GM18861 (cell line): ENCODE data around the gene DNAH7.

Experiments used
- ATAC-seq: cut with Tn5 transposase; IDR thresholded peaks from one replicate; pipeline ENCODE4 v1.9.1; 2021; ENCODE audit not compliant: unreplicated experiment

Gene DNAH7

GRCh38 chr2:195815083-195815482 lies 253.6 kb downstream of the DNAH7 start:
- no peak for ATAC-seq

- ATAC-seq, result no peak
Measured at GRCh38 chr2:195813421-195813820, 255.2 kb downstream of the DNAH7 start.

- no peak for ATAC-seq
Measured at GRCh38 chr2:195810340-195811098, 258.1 kb downstream of the DNAH7 start.

GRCh38 chr2:195808189-195808588 lies 260.4 kb downstream of the DNAH7 start:
- ATAC-seq, result no peak

- ATAC-seq, result no peak
Measured at GRCh38 chr2:195805283-195805976, 263.2 kb downstream of the DNAH7 start.

- ATAC-seq, result no peak
Measured at GRCh38 chr2:195795879-195796278, 272.8 kb downstream of the DNAH7 start.

GRCh38 chr2:195793881-195794280 lies 274.8 kb downstream of the DNAH7 start:
- no peak for ATAC-seq

- no peak for ATAC-seq
Measured at GRCh38 chr2:195782156-195782555, 286.5 kb downstream of the DNAH7 start.

- no peak for ATAC-seq
Measured at GRCh38 chr2:195779491-195779890, 289.1 kb downstream of the DNAH7 start.

- no peak for ATAC-seq
Measured at GRCh38 chr2:195769975-195770374, 298.7 kb downstream of the DNAH7 start.

- no peak for ATAC-seq
Measured at GRCh38 chr2:195768431-195768830, 300.2 kb downstream of the DNAH7 start.

GRCh38 chr2:195766691-195767090 lies 301.9 kb downstream of the DNAH7 start:
- ATAC-seq, result no peak

GRCh38 chr2:195763866-195764265 lies 304.8 kb downstream of the DNAH7 start:
- ATAC-seq, result no peak

- no peak for ATAC-seq
Measured at GRCh38 chr2:195759877-195760276, 308.8 kb downstream of the DNAH7 start.

GRCh38 chr2:195758846-195759245 lies 309.8 kb downstream of the DNAH7 start:
- ATAC-seq, result no peak

GRCh38 chr2:195756218-195756942 lies 312.3 kb downstream of the DNAH7 start:
- ATAC-seq, result no peak

- ATAC-seq, result no peak
Measured at GRCh38 chr2:195741191-195741590, 327.4 kb downstream of the DNAH7 start.

GRCh38 chr2:195737511-195738325 lies 330.9 kb downstream of the DNAH7 start:
- no peak for ATAC-seq

GRCh38 chr2:195735347-195735746 lies 333.3 kb downstream of the DNAH7 start:
- ATAC-seq, result no peak

- ATAC-seq, result no peak
Measured at GRCh38 chr2:195734931-195735330, 333.7 kb downstream of the DNAH7 start.

- no peak for ATAC-seq
Measured at GRCh38 chr2:195734395-195734794, 334.2 kb downstream of the DNAH7 start.
